WI38 (cell line): Measurements from ENCODE around the gene STX10.
"Not testable (repeated sequence)": the region's sequence is repeated elsewhere in the genome, so short reads cannot be mapped to it uniquely, and the experiment has no call there.

ENCODE experiments used
- H3K4me3 ChIP-seq: 2 replicates; pipeline ENCODE4 v1.5.1; 2011; ENCODE audit warnings: low read depth, mild to moderate bottlenecking, control low read depth, low read length
- TF ChIP-seq, protein P1 (sequence below): IDR thresholded peaks from 2 replicates; pipeline ENCODE4 v1.5.1; 2012; ENCODE audit warnings: low read depth, mild to moderate bottlenecking, control low read depth, low read length

The STX10 gene, protein sequence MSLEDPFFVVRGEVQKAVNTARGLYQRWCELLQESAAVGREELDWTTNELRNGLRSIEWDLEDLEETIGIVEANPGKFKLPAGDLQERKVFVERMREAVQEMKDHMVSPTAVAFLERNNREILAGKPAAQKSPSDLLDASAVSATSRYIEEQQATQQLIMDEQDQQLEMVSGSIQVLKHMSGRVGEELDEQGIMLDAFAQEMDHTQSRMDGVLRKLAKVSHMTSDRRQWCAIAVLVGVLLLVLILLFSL

DNA sequence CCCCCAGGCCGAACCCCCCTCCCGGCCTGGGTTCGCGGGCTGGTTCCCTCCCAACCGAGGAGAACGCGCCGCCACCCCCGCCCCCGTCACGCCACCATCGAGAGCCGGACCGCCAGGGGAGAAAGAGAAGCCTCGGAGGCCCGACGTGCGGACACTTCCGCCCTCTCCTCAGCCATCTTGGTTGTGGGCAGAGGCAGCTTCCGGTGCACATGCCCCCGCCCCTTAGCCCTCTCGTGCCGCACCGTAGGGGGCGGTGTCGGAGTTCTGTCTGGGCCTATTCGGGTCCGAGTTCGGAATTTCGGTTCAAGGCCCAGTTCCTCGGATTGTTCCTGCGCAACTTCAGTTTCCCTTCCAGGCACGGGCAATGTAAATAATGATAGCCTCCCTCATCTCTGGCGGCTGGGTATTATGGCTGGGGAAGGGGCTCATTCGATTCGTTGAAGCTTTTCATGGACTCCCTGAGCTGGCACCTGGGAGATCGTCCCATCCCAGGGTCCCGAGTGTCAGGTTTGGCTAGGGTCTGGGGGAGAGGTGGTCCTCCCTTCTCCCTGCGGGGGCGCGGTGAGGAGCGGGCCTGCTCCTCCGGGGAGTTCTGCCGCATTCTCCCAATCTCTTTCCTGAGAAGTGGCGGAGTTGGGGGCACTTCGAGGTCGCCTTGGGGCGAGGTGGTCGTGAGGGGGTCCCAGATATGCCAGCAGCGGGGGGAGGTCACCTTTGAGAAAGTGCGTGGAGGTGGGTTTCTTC is at the start of gene STX10, which contains the start of gene IER2:
STX10 (minus strand) TSS at position 189 of the 744 bp plus-strand sequence. CDS start 202 bp downstream, outside the sequence.
IER2 (plus strand) TSS at position 225 of the 744 bp plus-strand sequence. CDS start 2,776 bp downstream, outside the sequence.
- TF ChIP-seq, protein P1, sequence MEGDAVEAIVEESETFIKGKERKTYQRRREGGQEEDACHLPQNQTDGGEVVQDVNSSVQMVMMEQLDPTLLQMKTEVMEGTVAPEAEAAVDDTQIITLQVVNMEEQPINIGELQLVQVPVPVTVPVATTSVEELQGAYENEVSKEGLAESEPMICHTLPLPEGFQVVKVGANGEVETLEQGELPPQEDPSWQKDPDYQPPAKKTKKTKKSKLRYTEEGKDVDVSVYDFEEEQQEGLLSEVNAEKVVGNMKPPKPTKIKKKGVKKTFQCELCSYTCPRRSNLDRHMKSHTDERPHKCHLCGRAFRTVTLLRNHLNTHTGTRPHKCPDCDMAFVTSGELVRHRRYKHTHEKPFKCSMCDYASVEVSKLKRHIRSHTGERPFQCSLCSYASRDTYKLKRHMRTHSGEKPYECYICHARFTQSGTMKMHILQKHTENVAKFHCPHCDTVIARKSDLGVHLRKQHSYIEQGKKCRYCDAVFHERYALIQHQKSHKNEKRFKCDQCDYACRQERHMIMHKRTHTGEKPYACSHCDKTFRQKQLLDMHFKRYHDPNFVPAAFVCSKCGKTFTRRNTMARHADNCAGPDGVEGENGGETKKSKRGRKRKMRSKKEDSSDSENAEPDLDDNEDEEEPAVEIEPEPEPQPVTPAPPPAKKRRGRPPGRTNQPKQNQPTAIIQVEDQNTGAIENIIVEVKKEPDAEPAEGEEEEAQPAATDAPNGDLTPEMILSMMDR = peak; percentile 34; the same call in 1 of the 2 replicates
- H3K4me3 ChIP-seq = peak within 1 kb of the TSS; percentile 81

DNA sequence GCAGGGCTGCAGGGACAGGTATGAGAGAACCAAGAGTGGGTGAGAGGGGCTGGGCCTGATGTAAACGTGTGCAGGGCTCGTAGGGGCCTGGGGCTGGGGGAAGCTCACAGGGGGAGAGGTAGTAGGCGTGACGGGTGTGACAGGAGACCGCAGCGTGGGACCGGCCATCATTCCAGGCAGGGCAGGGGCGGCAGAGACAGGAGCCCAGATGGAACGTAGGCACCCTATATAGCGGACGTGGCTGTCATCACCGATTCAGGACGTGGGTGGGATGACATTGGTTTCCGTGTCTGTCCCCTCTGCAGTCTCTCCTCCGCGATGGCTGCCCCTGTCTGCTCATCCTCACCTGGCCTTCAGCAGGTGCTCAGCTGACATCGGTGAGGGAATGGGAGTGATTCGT is 48.5 kb upstream of the STX10 start:
- TF ChIP-seq, protein P1 = no peak
- no peak overlapping the region for H3K4me3 ChIP-seq

DNA sequence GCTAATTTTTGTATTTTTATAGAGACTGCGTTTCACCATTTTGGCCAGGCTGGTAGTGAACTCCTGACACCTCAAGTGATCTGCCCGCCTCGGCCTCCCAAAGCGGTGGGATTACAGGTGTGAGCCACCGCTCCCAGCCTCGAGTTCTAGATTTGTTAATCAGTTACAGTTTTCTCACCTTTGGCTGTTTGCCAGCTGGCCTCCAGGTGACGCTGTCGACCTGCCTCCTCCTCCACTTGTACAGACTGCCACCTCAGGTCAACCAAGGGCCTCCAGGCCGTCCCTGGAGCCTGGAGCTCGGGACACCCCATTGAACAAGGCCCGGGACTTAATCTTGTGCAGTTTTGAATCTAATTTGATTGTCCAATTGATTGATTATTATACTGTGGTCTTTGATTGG is 45.5 kb upstream of the STX10 start:
- H3K4me3 ChIP-seq = no peak overlapping the region
- TF ChIP-seq, protein P1 = no peak

DNA sequence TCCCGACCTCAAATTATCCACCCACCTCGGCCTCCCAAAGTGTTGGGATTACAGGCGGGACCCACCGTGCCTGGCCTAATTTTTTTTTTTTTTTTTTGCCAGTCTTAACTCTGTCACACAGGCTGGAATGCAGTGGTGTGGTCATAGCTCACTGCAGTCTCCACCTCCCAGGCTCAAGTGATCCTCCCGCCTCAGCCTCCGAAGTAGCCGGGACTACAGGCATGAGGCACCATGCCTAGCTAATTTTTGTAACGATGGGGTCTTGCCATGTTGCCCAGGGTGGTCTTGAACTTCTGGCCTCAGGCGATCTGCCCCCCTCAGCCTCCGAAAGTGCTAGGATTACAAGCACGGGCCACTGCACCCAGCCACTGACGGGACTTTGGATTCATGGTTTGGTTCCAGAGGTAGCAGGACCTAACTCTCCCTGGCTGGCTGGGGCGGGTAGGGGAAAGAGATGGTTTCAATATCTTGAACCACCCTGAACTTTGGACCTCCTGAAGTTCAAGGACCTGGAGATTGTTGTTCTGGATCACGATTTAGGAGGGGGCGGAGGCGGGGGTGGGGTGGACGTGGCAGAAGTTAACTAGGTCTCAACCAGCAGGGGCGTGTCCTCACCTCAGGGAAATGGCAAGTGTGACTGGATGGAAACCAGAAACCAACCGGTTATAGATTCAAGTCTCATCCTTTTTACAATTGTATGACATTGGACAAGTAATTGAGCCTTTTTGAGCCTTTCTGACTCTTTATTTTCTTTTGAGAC is 40.8 kb upstream of the STX10 start:
- H3K4me3 ChIP-seq = no peak overlapping the region
- TF ChIP-seq, protein P1 = no peak

DNA sequence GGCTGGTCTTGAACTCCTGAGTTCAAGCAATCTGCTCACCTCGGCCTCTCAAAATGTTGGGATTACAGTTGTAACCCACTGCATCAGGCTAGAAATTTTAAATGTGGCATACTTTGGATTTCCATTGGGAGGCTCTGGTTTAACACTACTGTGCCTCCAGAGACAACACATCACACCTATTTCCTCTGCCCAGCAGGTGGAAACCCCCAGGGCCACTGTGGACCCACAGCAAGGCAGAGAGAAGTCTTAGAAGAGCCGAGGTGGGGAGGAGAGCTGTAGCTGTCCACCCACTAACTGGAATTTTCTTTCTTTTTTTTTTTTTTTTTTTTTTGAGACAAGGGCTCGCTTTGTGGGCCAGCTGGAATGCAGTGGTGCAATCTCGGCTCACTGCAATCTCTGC is 39.4 kb upstream of the STX10 start:
- TF ChIP-seq, protein P1 = no peak
- H3K4me3 ChIP-seq = no peak overlapping the region

DNA sequence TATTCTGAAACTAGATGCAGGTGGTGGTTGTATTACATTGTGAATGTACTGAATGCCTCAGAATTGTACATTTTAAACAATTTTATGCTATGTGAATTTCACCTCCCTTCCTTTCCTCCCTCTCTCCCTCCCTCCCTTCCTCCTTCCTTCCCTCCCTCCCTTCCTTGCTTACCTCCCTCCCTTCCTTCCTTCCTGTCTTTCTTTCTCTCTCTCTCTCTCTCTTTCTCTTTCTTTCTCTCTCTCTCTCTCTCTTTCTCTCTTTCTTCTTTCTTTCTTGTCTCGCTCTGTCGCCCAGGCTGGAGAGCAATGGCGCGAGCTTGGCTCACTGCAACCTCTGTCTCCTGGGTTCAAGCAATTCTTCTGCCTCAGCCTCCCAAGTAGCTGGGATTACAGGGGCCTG is 37.2 kb upstream of the STX10 start:
- H3K4me3 ChIP-seq = no peak overlapping the region
- TF ChIP-seq, protein P1 = no peak

DNA sequence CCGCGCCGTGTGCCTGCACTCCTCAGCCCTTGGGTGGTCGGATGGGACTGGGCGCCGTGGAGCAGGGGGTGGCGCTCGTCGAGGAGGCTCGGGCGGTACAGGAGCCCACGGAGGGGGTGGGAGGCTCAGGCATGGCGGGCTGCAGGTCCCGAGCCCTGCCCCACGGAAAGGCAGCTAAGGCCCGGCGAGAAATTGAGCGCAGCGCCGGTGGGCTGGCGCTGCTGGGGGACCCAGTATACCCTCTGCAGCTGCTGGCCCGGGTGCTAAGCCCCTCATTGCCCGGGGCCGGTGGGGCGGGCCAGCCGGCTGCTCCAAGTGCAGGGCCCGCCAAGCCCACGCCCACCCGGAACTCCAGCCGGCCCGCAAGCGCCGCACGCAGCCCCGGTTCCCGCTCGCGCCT is 36.5 kb upstream of the STX10 start:
- H3K4me3 ChIP-seq = not testable (repeated sequence)

DNA sequence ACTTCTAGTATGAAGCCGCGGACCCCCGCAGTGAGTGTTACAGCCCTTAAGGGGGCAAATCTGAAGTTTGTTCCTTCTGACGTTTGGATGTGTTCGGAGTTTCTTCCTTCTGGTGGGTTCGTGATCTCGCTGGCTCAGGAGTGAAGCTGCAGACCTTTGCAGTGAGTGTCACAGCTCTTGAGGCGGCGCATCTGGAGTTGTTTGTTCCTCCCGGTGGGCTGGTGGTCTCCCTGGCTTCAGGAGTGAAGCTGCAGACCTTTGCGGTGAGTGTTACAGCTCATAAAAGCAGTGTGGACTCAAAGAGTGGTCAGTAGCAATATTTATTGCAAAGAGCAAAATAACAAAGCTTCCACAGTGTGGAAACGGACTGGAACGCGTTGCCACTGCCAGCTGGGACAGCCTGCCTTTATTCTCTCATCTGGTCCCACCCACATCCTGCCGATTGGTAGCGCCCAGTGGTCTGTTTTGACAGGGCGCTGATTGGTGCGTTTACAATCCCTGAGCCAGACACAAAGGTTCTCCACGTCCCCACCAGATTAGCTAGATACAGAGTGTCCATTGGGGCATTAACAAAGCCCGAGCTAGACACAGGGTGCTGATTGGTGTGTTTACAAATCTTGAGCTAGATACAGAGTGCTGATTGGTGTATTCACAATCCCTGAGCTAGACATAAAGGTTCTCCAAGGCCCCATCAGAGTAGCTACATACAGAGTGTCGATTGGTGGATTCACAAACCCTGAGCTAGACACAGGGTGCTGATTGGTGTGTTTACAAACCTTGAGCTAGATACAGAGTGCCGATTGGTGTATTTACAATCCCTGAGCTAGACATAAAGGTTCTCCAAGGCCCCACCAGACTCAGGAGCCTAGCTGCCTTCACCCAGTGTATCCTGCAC is 35.8 kb upstream of the STX10 start:
- H3K4me3 ChIP-seq = not testable (repeated sequence)

DNA sequence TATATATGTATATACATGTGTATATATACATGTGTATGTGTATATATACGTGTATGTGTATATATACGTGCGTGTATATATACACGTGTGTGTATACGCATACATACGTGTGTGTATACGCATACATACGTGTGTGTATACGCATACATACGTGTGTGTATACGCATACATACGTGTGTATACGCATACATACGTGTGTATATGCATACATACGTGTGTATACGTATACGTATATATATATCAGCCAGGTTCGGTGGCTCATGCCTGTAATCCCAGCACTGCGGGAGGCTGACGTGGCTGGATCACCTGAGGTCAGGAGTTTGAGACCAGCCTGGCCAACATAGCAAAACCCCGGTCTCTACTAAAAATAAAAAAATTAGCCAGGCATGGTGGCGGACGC is 34.8 kb upstream of the STX10 start:
- not testable (repeated sequence) for H3K4me3 ChIP-seq
